GM20000 (cell line): ENCODE data around the gene RAPGEF3.

Experiments
- DNase-seq: peaks from one replicate; pipeline ENCODE4 v3.0.0; 2012; ENCODE audit warnings: low spot score
- CTCF ChIP-seq: IDR thresholded peaks from 2 replicates; pipeline ENCODE4 v1.5.1; 2012; ENCODE audit warnings: mild to moderate bottlenecking, control low read depth; ENCODE audit errors: extremely low read depth, missing control alignments

RAPGEF3 gene

GRCh38 chr12:47731723-47732122 lies 27.0 kb downstream of the RAPGEF3 start:
- no peak for DNase-seq
- TF ChIP-seq CTCF = no peak

- DNase-seq = no peak
- TF ChIP-seq CTCF = no peak
Observed at GRCh38 chr12:47730341-47730744, 28.3 kb downstream of the RAPGEF3 start.

- TF ChIP-seq CTCF = no peak
- no peak for DNase-seq
Observed at GRCh38 chr12:47729233-47729632, 29.4 kb downstream of the RAPGEF3 start.

- peak; percentile 58 for DNase-seq
- no peak for TF ChIP-seq CTCF
Observed at GRCh38 chr12:47725893-47726292, 32.8 kb downstream of the RAPGEF3 start.

- no peak for TF ChIP-seq CTCF
- no peak for DNase-seq
Observed at GRCh38 chr12:47725091-47725772, 33.4 kb downstream of the RAPGEF3 start, which contains the start of gene ENDOU. TSS of gene ENDOU (minus strand) at chr12:47725490. CDS start at chr12:47725413, 77 bp downstream.

- no peak for DNase-seq
- TF ChIP-seq CTCF = no peak
Observed at GRCh38 chr12:47722941-47723631, 35.6 kb downstream of the RAPGEF3 start.

- no peak for TF ChIP-seq CTCF
- DNase-seq = no peak
Observed at GRCh38 chr12:47722136-47722834, 36.4 kb downstream of the RAPGEF3 start.
